Activated CD8-positive, alpha-beta memory T cell treated with anti-CD3 and anti-CD28 coated beads, Interleukin-2, amount 50 U/mL, for 24 hours (primary cell): Measurements from ENCODE around the gene CCL24.
"Not testable (repeated sequence)": the region's sequence is repeated elsewhere in the genome, so short reads cannot be mapped to it uniquely, and the experiment has no call there.

Source experiments
- DNase-seq: peaks from one replicate; pipeline ENCODE4 v3.0.0-alpha.2; 2020; ENCODE audit errors: extremely low read depth

The CCL24 gene

GRCh38 chr7:75819711-75820110 is 6.1 kb upstream of the CCL24 start:
- no peak for DNase-seq

GRCh38 chr7:75818472-75818871 is 4.9 kb upstream of the CCL24 start:
- no peak for DNase-seq

- no peak for DNase-seq
Observed at GRCh38 chr7:75817116-75817515, 3.5 kb upstream of the CCL24 start.

GRCh38 chr7:75815418-75816064 is 1.9 kb upstream of the CCL24 start:
- no peak for DNase-seq

- no peak for DNase-seq
Observed at GRCh38 chr7:75814407-75814947, 871 bp upstream of the CCL24 start.

- no peak for DNase-seq
Observed at GRCh38 chr7:75813084-75813483, 522 bp downstream of the CCL24 start.

- no peak for DNase-seq
Observed at GRCh38 chr7:75811894-75812678, 1.5 kb downstream of the CCL24 start.

GRCh38 chr7:75809396-75809795 is 4.2 kb downstream of the CCL24 start:
- no peak for DNase-seq

- no peak for DNase-seq
Observed at GRCh38 chr7:75808106-75808505, 5.5 kb downstream of the CCL24 start.

DNA sequence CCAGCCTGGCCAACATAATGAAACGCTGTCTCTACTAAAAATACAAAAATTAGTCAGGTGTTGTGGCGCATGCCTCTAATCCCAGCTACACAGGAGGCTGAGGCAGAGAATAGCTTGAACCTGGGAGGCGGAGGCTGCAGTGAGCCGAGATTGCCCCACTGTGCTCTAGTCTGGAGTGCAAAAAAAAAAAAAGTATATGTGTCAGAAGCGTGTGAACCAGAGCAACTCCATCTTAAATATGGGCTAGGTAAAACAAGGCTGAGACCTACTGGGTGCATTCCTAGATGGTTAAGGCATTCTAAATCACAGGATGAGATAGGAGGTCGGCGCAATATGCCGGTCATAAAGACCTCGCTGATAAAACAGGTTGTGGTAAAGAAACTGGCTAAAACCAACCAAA is 6.2 kb downstream of the CCL24 start:
- no peak for DNase-seq

GRCh38 chr7:75806560-75807307 is 6.9 kb downstream of the CCL24 start:
- DNase-seq = no peak

DNA sequence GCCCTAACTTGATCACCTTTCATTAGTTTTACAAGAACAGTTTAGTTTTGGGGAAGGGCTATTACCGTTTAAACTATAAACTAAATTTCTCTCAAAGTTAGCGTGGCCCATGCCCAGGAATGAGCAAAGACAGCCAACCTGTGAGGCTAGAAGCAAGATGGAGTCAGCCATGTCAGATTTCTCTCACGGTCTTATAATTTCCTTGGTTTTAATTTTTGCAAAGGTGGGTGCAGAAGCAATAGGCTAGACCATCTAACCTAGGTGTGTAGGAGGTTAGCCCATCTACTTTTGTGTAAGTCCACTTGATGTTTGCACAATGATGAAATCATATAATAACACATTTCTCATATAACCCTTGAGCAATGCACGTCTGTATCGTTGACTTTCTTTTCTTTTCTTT is 8.9 kb downstream of the CCL24 start:
- no peak for DNase-seq

- DNase-seq = no peak
Observed at GRCh38 chr7:75804004-75804403, 9.6 kb downstream of the CCL24 start.

DNA sequence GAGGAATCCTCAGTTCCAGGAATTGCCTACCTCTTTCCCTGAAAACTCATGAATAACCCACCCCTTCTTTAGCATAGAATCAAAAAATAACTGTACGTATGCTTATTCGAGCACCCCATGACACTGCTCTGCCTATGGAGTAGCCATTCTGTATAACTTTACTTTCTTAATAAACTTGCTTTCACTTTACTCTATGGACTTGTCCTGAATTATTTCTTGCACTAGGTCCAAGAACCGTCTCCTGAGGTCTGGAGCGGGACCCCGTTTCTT is 11.1 kb downstream of the CCL24 start:
- DNase-seq = no peak

- DNase-seq = no peak
Observed at GRCh38 chr7:75798770-75799169, 14.8 kb downstream of the CCL24 start.

- no peak for DNase-seq
Observed at GRCh38 chr7:75796420-75796819, 17.2 kb downstream of the CCL24 start.

DNA sequence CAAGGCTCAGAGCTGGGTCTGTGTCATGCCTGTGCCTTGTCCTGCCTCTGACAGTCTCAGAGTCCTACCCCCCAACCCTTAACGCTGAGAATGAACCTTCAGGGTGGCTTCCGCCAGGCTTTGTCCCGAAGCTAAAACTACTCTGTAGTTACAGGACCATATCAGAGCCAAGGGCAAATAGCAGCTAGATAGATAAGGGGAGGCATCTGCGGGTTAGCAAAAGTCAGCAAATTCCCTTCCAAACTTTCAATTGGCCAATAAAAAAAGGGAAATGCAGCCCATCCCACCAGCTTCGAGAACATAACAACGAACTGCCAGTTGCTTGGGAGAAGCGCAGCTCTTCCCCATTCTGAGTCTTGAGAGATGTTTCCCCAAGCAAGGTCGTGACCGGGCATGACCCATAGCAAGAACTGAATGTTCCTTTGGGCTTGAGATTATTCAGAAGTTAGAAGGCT is 17.7 kb downstream of the CCL24 start:
- no peak for DNase-seq

DNA sequence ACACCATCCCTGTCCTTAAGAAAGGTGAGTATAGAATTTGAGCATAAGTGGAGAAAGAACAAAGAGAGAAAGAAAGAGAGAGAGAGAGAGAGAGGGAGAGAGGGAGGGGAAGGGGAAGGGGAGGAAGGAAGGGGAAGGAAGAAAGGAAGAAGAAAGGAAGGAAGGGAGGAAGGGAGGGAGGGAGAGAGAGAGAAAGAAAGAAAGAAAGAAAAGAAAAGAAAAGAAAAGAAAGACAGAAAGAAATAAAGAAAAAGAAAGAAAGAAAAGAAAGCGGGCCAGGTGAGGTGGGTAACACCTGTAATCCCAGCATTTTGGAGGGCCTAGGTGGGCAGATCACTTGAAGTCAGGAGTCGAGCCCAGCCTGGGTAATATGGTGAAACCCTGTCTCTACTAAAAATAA is 19.9 kb downstream of the CCL24 start:
- DNase-seq = no peak

DNA sequence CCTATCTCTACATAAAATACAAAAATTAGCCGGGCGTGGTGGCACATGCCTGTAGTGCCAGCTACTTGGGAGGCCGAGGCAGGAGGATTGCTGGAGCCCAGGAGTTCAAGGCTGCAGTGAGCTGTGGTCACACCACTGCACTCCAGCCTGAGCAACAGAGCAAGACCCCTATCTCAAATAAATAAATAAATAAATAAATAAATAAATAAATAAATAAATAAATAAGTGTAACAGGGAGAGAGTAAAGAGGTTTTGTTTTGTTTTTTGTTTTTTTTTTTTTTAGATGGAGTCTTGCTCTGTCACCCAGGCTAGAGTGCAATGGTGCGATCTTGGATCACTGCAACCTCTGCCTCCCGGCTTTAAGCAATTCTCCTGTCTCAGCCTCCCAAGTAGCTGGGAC is 21.0 kb downstream of the CCL24 start:
- DNase-seq = not testable (repeated sequence)

GRCh38 chr7:75789361-75789924 is 24.2 kb downstream of the CCL24 start:
- DNase-seq = no peak

GRCh38 chr7:75788154-75788847 is 25.3 kb downstream of the CCL24 start:
- DNase-seq = not testable (repeated sequence)

DNA sequence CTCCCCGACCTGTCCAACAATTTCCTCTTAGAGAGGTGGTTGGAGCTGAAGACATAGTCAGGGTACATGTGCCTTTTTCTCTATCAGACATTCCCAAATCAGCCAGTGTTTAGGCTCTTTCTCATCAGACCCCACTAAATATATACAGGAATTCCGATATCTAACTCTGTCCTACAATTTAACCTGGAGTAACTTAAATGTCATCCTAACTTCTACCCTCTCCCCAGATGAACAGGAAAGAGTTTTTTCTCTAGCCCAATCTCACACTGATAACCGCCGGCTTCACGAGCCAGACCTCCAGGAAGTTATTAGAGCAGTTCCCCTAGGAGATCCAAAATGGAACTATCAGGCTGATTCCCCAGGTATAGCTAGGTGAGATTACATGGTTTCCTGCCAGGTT is 30.5 kb downstream of the CCL24 start:
- not testable (repeated sequence) for DNase-seq
